Activated T-helper 1 cell treated with anti-CD3 and anti-CD28 coated beads, Interleukin-12 subunit alpha, Interleukin-12 subunit beta, Interleukin-2, Interleukin-4 antibody, amounts not matched to agents 30 ng/mL and 10 ng/mL and 1 ng/mL, durations not matched to agents 14 hours and 24 hours and 36 hours (primary cell): ENCODE results near the gene TERC. TPM values are rescaled to one million over a fixed set of nuclear protein-coding genes. Genes with fewer than 3 reads are reported as not detected.

Experiments used
- total RNA-seq: library from RNA; stranded (reverse); gene quantifications from 2 replicates; pipeline ENCODE4 v1.2.3, GENCODE V29; 2022

TERC gene
- total RNA-seq, 1 donor from 2014 or later, result 3.1 TPM

Other genes with a start within 250 kb of the TERC start
- gene MECOM, start 101.3 kb downstream of the TERC start, total RNA-seq, result not detected in 2 replicates
- gene ACTRT3, start 4.5 kb upstream of the TERC start, total RNA-seq, result 1.1 and 1.3 TPM in 2 replicates
- 14.5 and 16.8 TPM in 2 replicates for gene MYNN, start 8.3 kb upstream of the TERC start, total RNA-seq
- gene LRRIQ4, start 47.8 kb upstream of the TERC start, total RNA-seq, result 0.10 and 0.12 TPM in 2 replicates
- 2.8 and 2.9 TPM in 2 replicates for gene LRRC34, start 47.8 kb upstream of the TERC start, total RNA-seq
- not detected in 2 replicates for gene LRRC31, start 104.9 kb upstream of the TERC start, total RNA-seq
- gene SAMD7, start 146.5 kb upstream of the TERC start, total RNA-seq, result not detected in 2 replicates
- 75.4 and 85.7 TPM in 2 replicates for gene SEC62, start 201.7 kb upstream of the TERC start, total RNA-seq